HCT116 (cell line): ENCODE data around the gene IL17RD. TPM values are rescaled to one million over a fixed set of nuclear protein-coding genes. Genes with fewer than 3 reads are reported as not detected.

Experiments
- ATAC-seq: fragments of 200-7000 bp; cut with Tn5 transposase; 2 replicates; pipeline ENCODE4 v1.9.1; 2020; ENCODE audit warnings: mild to moderate bottlenecking, moderate library complexity
- BruUV-seq: library from RNA; stranded (reverse); fragments of 400-500 nt; replicated peaks from 2 replicates; lab custom pipeline; 2021; lab: Mats Ljungman, UMichigan
- CTCF ChIA-PET: fragments of 300-600 bp; sonication (Branson Sonifier 250); formaldehyde crosslinking; loops from one replicate; lab custom pipeline; 2021; ENCODE audit warnings: antibody characterized with exemption; lab: Charles Lee
- POLR2A ChIA-PET: fragments of 300-600, 350-600 bp; sonication (Branson Sonifier 250); formaldehyde crosslinking; loops from one replicate; lab custom pipeline; 2021; ENCODE audit warnings: antibody characterized with exemption; lab: Charles Lee
- RAD21 ChIA-PET, 2 experiments: fragments of 300-600 bp; sonication (Branson Sonifier 250); formaldehyde crosslinking; loops; one replicate each; lab custom pipeline; 2023; ENCODE audit warnings: low total read pairs in 2 of 2; ENCODE audit not compliant: uncharacterized antibody in 2 of 2, unreplicated experiment in 2 of 2, low non-redundant PET in 1 of 2; lab: Charles Lee
- DNase-seq: peaks from one replicate; pipeline ENCODE4 v3.0.0-alpha.2; 2010; ENCODE audit warnings: low read depth, low spot score
- H2AFZ ChIP-seq: fragments of 200-600 bp; shearing (Covaris generic), sonication (generic); 2 replicates; pipeline ENCODE4 v1.6.1; 2017; ENCODE audit warnings: low read depth, mixed run types, mixed read lengths, antibody characterized with exemption, low read length; ENCODE audit not compliant: poor library complexity, severe bottlenecking
- H3K27ac ChIP-seq: 2 replicates; pipeline ENCODE4 v1.5.1; 2012; ENCODE audit warnings: low read depth, low read length
- H3K27me3 ChIP-seq: fragments of 200-600 bp; sonication (generic); 2 replicates; pipeline ENCODE4 v1.6.1; 2016; ENCODE audit warnings: mixed run types, low read length, mixed read lengths; ENCODE audit not compliant: insufficient read depth
- H3K36me3 ChIP-seq, 2 experiments: fragments of 200-500 bp in 1 of 2; fragments of 200-600 bp in 1 of 2; sonication (Bioruptor generic) in 1 of 2; sonication (generic) in 1 of 2; 2 replicates each; pipeline versions ENCODE4 v1.5.1 to v1.6.1; 2014 to 2016; ENCODE audit warnings: low read length in 2 of 2, inconsistent platforms in 1 of 2, mixed read lengths in 1 of 2, mixed run types in 1 of 2; ENCODE audit not compliant: insufficient read depth in 2 of 2, control insufficient read depth in 1 of 2
- H3K4me1 ChIP-seq, 2 experiments: fragments of 200-600 bp in 1 of 2; sonication (generic) in 1 of 2; 2 replicates each; pipeline versions ENCODE4 v1.5.1 to v1.6.1; 2012 to 2017; ENCODE audit warnings: low read length in 2 of 2, inconsistent platforms in 1 of 2, mild to moderate bottlenecking in 1 of 2, mixed read lengths in 1 of 2, mixed run types in 1 of 2, moderate library complexity in 1 of 2; ENCODE audit not compliant: insufficient read depth in 2 of 2, control insufficient read depth in 1 of 2
- H3K4me2 ChIP-seq: fragments of 200-600 bp; sonication (generic); 2 replicates; pipeline ENCODE4 v1.6.1; 2017; ENCODE audit warnings: mixed run types, low read length, mixed read lengths
- H3K4me3 ChIP-seq, 2 experiments: fragments of 200-600 bp in 1 of 2; sonication (generic) in 1 of 2; replicated peaks in 1 of 2; 2 replicates each; pipeline ENCODE4 v1.5.1; 2011 to 2016; ENCODE audit warnings: low read length in 2 of 2, control low read depth in 1 of 2, low read depth in 1 of 2, mild to moderate bottlenecking in 1 of 2, mixed read lengths in 1 of 2, mixed run types in 1 of 2
- H3K79me2 ChIP-seq: fragments of 200-600 bp; sonication (generic); 2 replicates; pipeline ENCODE4 v1.6.1; 2017; ENCODE audit warnings: mild to moderate bottlenecking, mixed run types, low read length, moderate library complexity, mixed read lengths; ENCODE audit not compliant: insufficient read depth
- H3K9ac ChIP-seq: fragments of 200-600 bp; sonication (generic); 2 replicates; pipeline ENCODE4 v1.6.1; 2016; ENCODE audit warnings: low read length, mixed read lengths
- H3K9me2 ChIP-seq: fragments of 200-600 bp; sonication (generic), shearing (Covaris generic); 2 replicates; pipeline ENCODE4 v1.6.1; 2017; ENCODE audit warnings: mixed run types, mild to moderate bottlenecking, moderate library complexity; ENCODE audit not compliant: insufficient read depth
- H3K9me3 ChIP-seq, 2 experiments: fragments of 200-500 bp in 1 of 2; fragments of 200-600 bp in 1 of 2; sonication (Bioruptor generic) in 1 of 2; sonication (generic) in 1 of 2; 2 replicates each; pipeline ENCODE4 v1.6.1; 2014 to 2017; ENCODE audit warnings: low read length in 2 of 2, mixed read lengths in 2 of 2, inconsistent platforms in 1 of 2, low read depth in 1 of 2, mild to moderate bottlenecking in 1 of 2, mixed run types in 1 of 2, moderate library complexity in 1 of 2; ENCODE audit not compliant: control insufficient read depth in 1 of 2, insufficient read depth in 1 of 2
- H4K20me1 ChIP-seq: fragments of 200-600 bp; sonication (generic), shearing (Covaris generic); 2 replicates; pipeline ENCODE4 v1.6.1; 2017; ENCODE audit warnings: mixed run types, mild to moderate bottlenecking, moderate library complexity; ENCODE audit not compliant: insufficient read depth
- CBX3 ChIP-seq: IDR thresholded peaks from 2 replicates; pipeline ENCODE4 v1.6.1; 2012; ENCODE audit warnings: low read depth
- CEBPB ChIP-seq: IDR thresholded peaks from 2 replicates; pipeline ENCODE4 v1.6.1; 2012; ENCODE audit warnings: low read depth
- EGR1 ChIP-seq: IDR thresholded peaks from 2 replicates; pipeline ENCODE4 v1.6.1; 2012; ENCODE audit warnings: low read depth
- EZH2 ChIP-seq: fragments of 200-600 bp; sonication (generic); IDR thresholded peaks from 2 replicates; pipeline ENCODE4 v1.6.1; 2017; ENCODE audit warnings: antibody characterized with exemption, mixed run types
- EZH2phosphoT487 ChIP-seq: fragments of 200-600 bp; IDR thresholded peaks from 2 replicates; pipeline ENCODE4 v1.6.1; 2018; ENCODE audit warnings: antibody characterized with exemption, borderline replicate concordance
- MAX ChIP-seq: IDR thresholded peaks from 2 replicates; pipeline ENCODE4 v1.6.1; 2012
- POLR2A ChIP-seq: IDR thresholded peaks from 2 replicates; pipeline ENCODE4 v1.7.0; 2011; ENCODE audit warnings: borderline replicate concordance; ENCODE audit not compliant: insufficient read depth, insufficient read length; ENCODE audit errors: extremely low read depth
- RAD21 ChIP-seq: IDR thresholded peaks from 2 replicates; pipeline ENCODE4 v1.6.1; 2012; ENCODE audit warnings: low read depth, mild to moderate bottlenecking
- REST ChIP-seq: IDR thresholded peaks from 2 replicates; pipeline ENCODE4 v1.6.1; 2012; ENCODE audit warnings: low read depth
- SIN3A ChIP-seq: IDR thresholded peaks from 2 replicates; pipeline ENCODE4 v1.6.1; 2012; ENCODE audit warnings: low read depth
- SP1 ChIP-seq: IDR thresholded peaks from 2 replicates; pipeline ENCODE4 v1.6.1; 2012; ENCODE audit warnings: low read depth
- SRF ChIP-seq: IDR thresholded peaks from 2 replicates; pipeline ENCODE4 v1.6.1; 2012; ENCODE audit warnings: low read depth
- TCF7L2 ChIP-seq: IDR thresholded peaks from 2 replicates; pipeline ENCODE4 v1.7.0; 2011; ENCODE audit warnings: borderline replicate concordance, inconsistent platforms; ENCODE audit not compliant: insufficient read depth, insufficient read length; ENCODE audit errors: extremely low read depth
- YY1 ChIP-seq: IDR thresholded peaks from 2 replicates; pipeline ENCODE4 v1.6.1; 2011; ENCODE audit warnings: low read length, low read depth, moderate library complexity, mild to moderate bottlenecking; ENCODE audit not compliant: insufficient replicate concordance; ENCODE audit errors: extremely low read depth
- ZBTB33 ChIP-seq: IDR thresholded peaks from 2 replicates; pipeline ENCODE4 v1.6.1; 2011; ENCODE audit warnings: mild to moderate bottlenecking, low read length, moderate library complexity; ENCODE audit not compliant: insufficient replicate concordance; ENCODE audit errors: extremely low read depth
- ZFX ChIP-seq: fragments of 450-650 bp; IDR thresholded peaks from 2 replicates; pipeline ENCODE4 v1.6.1; 2017
- ZNF274 ChIP-seq: fragments of 200-500 bp; sonication (Bioruptor generic); IDR thresholded peaks from 2 replicates; pipeline ENCODE4 v1.6.1; 2014; ENCODE audit warnings: mild to moderate bottlenecking, low read depth, low read length, inconsistent platforms
- intact Hi-C: fragments of 100-400 bp; cut with micrococcal nuclease; formaldehyde crosslinking; loops from 2 replicates; pipeline ENCODE4 v1.10.0; 2022
- total RNA-seq: library from RNA; stranded (reverse); gene quantifications from one replicate; pipeline ENCODE4 v1.2.1, GENCODE V29; 2021; ENCODE audit not compliant: unreplicated experiment

The IL17RD gene
- total RNA-seq, 1 experiment from 2014 or later, result 12.3 TPM

- H3K4me3 ChIP-seq, result no peak overlapping the region
- no peaks in the 10 kb centered on the region for H3K79me2 ChIP-seq
- no peaks in the 10 kb centered on the region for H3K9me3 ChIP-seq
- no TSS peak for BruUV-seq
- TF ChIP-seq ZBTB33, result no peak
- TF ChIP-seq CEBPB, result no peak
- no peak for TF ChIP-seq EZH2phosphoT487
- TF ChIP-seq EZH2, result no peak
- no peak for TF ChIP-seq YY1
- TF ChIP-seq RAD21, result no peak
- TF ChIP-seq ZNF274, result no peak
- TF ChIP-seq MAX, result no peak
- TF ChIP-seq ZFX, result no peak
- no peak for TF ChIP-seq POLR2A
- TF ChIP-seq TCF7L2, result no peak
- TF ChIP-seq REST, result no peak
- TF ChIP-seq CBX3, result no peak
- TF ChIP-seq SRF, result no peak
- no peak for TF ChIP-seq SIN3A
- no peak for TF ChIP-seq EGR1
- TF ChIP-seq SP1, result no peak
- TF ChIP-seq, all 23 proteins: peak for 0
- ChIA-PET POLR2A (no interaction called here), RAD21 (no interaction called here), CTCF (no interaction called here)
- no peaks in the 10 kb centered on the region for H3K36me3 ChIP-seq
- no peaks in the 10 kb centered on the region; the same call in 1 of the 2 replicates for H3K9me2 ChIP-seq
- H3K9ac ChIP-seq, result no peak overlapping the region
- H2AFZ ChIP-seq, result no peak overlapping the region
- DNase-seq (no peak), ATAC-seq (no peak)
- no peaks in the 10 kb centered on the region for H3K4me1 ChIP-seq
- H3K27ac ChIP-seq, result no peak overlapping the region
- no peaks in the 10 kb centered on the region for H3K27me3 ChIP-seq
- intact Hi-C loops, result no loop called here
- H4K20me1 ChIP-seq, result no peaks in the 10 kb centered on the region; the same call in 1 of the 2 replicates
- H3K4me2 ChIP-seq, result no peak overlapping the region
Observed at GRCh38 chr3:57140894-57141293, 24.3 kb downstream of the IL17RD start.
